Effector memory CD4-positive, alpha-beta T cell (primary cell): ENCODE results near the gene URGCP.

ENCODE experiments used
- DNase-seq, 3 donors: peaks; one replicate each; pipeline ENCODE4 v3.0.0-alpha.2; 2020
- H3K27ac ChIP-seq: 2 replicates; pipeline ENCODE4 v1.7.0; 2013; ENCODE audit warnings: mild to moderate bottlenecking, low read length, moderate library complexity; ENCODE audit not compliant: insufficient read depth, poor library complexity, severe bottlenecking
- H3K27me3 ChIP-seq: replicated peaks from 2 replicates; pipeline ENCODE4 v1.7.0; 2013; ENCODE audit warnings: mild to moderate bottlenecking, low read length; ENCODE audit not compliant: insufficient read depth, control insufficient read depth, poor library complexity, severe bottlenecking
- H3K36me3 ChIP-seq: 2 replicates; pipeline ENCODE4 v1.7.0; 2013; ENCODE audit warnings: mild to moderate bottlenecking, low read length, moderate library complexity; ENCODE audit not compliant: control insufficient read depth, insufficient read depth
- H3K4me1 ChIP-seq: 2 replicates; pipeline ENCODE4 v1.7.0; 2013; ENCODE audit warnings: low read length, mild to moderate bottlenecking; ENCODE audit not compliant: control insufficient read depth, insufficient read depth, poor library complexity, severe bottlenecking
- H3K4me3 ChIP-seq: 2 replicates; pipeline ENCODE4 v1.7.0; 2013; ENCODE audit warnings: low read length, low read depth, mild to moderate bottlenecking; ENCODE audit not compliant: insufficient read depth, poor library complexity, severe bottlenecking
- H3K9me3 ChIP-seq: 2 replicates; pipeline ENCODE4 v1.7.0; 2013; ENCODE audit warnings: mild to moderate bottlenecking, low read length, moderate library complexity; ENCODE audit not compliant: control insufficient read depth

The URGCP gene

DNA sequence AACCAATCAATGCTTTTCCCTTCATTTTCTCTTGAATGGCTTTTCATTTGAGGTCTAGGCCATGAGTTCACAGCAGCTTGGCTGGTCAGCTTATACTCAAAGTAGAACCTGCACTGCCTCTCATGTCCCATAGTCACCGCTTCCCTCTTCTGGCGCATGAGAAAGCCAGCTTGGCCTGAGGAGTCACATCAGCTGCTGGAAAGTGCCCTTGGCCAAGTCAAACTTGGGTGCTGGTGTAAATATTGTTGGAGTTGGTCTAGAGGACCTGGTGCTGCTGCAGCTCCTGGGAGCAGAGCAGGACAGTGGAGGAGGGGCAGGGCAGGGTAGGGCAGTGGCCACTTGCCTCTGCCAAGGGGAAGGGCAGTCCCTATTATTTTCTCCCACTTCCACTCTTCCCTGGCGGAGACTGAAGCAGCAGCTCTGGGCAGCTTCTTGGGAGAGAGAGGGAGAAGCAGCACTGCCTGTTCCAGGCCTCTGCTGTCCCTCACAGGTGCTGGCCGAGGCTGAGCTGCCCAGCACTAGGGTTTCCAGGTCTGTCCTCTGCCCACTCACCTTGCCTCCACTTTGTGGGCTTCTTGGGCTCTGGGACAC, 32.6 kb upstream of the URGCP start:
- Histone ChIP-seq H3K9me3 (no peaks in the 10 kb centered on the region), H3K27me3 (no peaks in the 10 kb centered on the region), H3K4me3 (no peak overlapping the region), H3K4me1 (no peaks in the 10 kb centered on the region), H3K27ac (no peak overlapping the region), H3K36me3 (no peaks in the 10 kb centered on the region)
- no peak for DNase-seq

DNA sequence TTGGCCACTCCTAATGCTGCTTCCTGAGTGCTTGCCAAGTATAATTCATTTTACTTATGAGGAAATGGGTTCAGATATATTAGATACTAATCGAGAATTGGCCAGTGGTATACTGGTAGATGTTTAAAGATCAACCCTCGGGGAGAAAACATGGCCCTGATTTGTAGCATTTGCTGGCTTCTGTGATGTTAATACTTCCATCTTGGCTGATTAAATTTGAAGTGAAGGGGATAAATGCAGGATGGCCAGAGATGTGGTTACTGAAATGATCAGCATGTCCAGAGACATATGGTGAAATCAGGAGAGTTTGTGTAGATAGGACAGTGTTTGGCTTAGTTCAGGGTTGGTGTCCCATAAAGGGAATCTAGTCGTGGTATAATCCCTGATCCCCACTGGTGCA, 31.0 kb upstream of the URGCP start:
- Histone ChIP-seq H3K27me3 (no peaks in the 10 kb centered on the region), H3K36me3 (no peaks in the 10 kb centered on the region), H3K4me3 (no peak overlapping the region), H3K9me3 (no peaks in the 10 kb centered on the region), H3K27ac (no peak overlapping the region), H3K4me1 (no peaks in the 10 kb centered on the region)
- no peak for DNase-seq

DNA sequence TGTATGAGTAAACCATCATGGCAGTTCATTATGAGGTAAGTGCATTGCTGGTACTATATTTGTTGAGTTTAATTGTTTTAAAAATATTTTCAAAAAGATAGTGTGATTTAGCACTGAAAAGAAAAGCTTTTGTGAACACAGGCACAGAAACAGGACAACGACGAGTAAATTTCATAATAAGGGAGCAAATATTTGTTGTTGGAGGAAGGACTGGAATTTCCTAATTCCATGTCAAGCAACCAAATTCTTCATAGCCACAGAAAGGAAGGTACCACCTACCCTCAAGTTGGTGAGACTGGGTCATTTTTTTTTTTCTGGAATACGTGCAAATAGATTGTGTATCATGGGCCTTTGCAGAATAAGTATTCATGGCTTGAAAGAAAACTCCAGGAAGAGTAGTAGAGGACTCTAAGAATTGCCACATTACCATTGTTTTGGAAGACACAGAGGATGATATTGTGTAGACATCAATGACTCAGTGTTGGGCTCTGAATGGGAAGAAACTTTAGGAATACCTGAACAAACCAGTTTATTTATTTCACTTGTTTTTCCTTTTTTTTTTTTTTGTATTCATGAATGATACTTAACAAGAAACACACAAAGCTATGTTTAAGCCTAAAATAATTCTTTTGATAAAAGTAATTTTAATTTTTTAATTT, 27.6 kb upstream of the URGCP start:
- no peaks in the 10 kb centered on the region for H3K27me3 ChIP-seq
- H3K36me3 ChIP-seq: no peaks in the 10 kb centered on the region
- H3K4me1 ChIP-seq: no peaks in the 10 kb centered on the region
- no peak overlapping the region for H3K27ac ChIP-seq
- DNase-seq: no peak
- H3K9me3 ChIP-seq: no peaks in the 10 kb centered on the region
- H3K4me3 ChIP-seq: no peak overlapping the region

DNA sequence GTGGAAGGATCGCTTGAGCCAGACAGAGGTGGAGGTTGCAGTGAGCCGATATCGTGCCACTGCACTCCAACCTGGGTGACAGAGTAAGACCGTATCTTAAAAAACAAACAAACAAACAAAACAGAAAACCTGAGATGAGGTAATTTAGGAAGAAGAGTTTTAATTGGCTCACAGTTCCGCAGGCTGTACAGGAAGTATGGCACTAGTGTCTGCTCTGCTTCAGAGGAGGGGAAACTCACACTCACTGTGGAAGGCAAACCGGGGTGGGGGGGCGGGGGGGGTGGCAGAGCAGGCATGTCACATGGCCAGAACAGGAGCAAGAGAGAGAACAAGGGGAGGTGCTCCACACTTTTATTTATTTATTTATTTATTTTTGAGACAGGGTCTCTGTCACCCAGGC, 24.9 kb upstream of the URGCP start:
- Histone ChIP-seq H3K27ac (no peak overlapping the region), H3K9me3 (no peaks in the 10 kb centered on the region), H3K36me3 (no peaks in the 10 kb centered on the region), H3K4me3 (no peak overlapping the region), H3K27me3 (no peaks in the 10 kb centered on the region), H3K4me1 (no peaks in the 10 kb centered on the region)
- DNase-seq: no peak

DNA sequence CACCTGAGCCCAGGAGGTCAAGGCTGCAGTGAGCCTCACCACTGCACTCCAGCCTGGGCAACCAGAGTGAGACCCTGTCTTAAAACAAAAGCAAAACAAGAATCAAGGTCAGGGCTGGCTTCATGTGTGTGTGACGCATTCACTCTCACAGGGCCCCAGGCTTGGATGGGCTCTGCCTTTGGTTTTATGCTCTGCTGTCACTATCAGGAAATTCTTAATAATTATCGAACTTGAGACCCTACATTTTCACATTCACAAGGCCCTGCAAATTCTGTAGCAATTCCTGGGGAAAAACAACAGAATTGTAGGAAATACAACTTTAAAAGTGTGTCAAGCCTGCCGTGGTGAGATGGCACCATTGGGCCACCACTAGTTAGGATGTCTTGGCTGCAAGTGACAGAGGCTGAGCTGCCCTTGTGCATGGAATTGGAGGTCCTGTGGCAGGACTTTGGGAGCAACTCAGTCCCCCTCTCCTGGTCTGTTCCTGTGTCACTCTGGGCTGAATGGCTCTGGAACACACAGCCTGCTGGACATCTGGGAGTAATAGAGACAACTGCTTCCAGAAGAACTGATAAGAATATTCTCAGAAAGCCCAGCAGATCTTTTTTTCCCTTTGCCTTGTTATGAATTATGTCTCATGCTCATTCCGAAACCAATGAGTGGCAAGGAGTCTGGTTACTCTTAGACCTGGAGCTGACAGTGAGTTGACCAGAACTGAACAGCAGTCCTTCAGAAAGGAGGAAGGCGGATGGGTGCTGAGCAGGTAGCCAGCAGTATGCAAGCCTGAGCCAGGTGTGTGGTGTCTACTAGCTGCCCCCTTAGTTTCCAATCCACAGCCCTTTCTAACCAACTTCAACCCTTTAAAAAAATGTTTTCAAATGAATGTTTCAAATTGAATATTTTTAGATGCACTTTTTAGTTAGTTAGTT, 23.4 kb upstream of the URGCP start:
- no peaks in the 10 kb centered on the region for H3K36me3 ChIP-seq
- no peaks in the 10 kb centered on the region for H3K27me3 ChIP-seq
- no peak overlapping the region for H3K4me3 ChIP-seq
- DNase-seq: no peak
- H3K4me1 ChIP-seq: peaks cover 4% of the 10 kb centered on the region
- H3K9me3 ChIP-seq: no peaks in the 10 kb centered on the region
- H3K27ac ChIP-seq: no peak overlapping the region

DNA sequence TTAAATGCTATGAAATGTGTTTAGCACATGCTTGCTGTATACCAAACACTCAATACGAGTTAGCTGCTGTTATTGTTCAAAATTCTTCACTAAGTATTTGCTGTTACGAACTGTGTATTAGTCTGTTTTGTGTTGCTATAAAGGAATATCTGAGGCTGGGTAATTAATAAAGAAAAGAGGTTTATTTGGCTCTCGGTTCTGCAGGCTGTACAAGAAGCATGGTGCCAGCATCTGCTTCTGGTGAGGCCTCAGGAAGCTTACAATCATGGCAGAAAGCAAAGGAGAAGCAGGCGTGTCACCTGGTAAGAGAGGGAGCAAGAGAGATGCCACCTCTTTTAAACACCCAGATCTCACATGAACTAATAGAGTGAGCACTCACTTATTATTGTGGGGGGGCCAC, 21.4 kb upstream of the URGCP start:
- DNase-seq: no peak
- H3K27ac ChIP-seq: no peak overlapping the region
- no peaks in the 10 kb centered on the region for H3K27me3 ChIP-seq
- no peaks in the 10 kb centered on the region for H3K9me3 ChIP-seq
- peaks cover 4% of the 10 kb centered on the region for H3K4me1 ChIP-seq
- H3K4me3 ChIP-seq: no peak overlapping the region
- H3K36me3 ChIP-seq: no peaks in the 10 kb centered on the region

DNA sequence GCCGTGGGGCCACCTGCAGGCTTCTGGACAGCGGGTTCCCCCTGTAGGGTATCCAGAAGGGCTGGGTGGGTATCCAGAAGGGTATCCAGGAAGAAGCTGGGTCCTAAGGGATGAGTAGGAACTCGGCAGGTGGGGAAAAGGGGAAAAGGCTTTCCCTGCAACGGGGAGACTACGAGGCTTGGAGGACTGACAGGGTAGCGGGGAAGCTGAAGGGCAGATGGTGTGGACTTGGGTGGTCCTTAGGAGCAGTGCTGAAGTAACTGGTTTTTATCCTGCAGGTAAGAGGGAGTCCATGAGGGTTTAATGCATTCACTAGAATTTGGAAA, 20.4 kb upstream of the URGCP start:
- Histone ChIP-seq H3K27me3 (no peaks in the 10 kb centered on the region), H3K4me3 (peak overlapping the region; percentile 55), H3K27ac (peak overlapping the region; percentile 85), H3K9me3 (no peaks in the 10 kb centered on the region), H3K36me3 (no peaks in the 10 kb centered on the region), H3K4me1 (peaks cover 4% of the 10 kb centered on the region)
- no peak for DNase-seq

DNA sequence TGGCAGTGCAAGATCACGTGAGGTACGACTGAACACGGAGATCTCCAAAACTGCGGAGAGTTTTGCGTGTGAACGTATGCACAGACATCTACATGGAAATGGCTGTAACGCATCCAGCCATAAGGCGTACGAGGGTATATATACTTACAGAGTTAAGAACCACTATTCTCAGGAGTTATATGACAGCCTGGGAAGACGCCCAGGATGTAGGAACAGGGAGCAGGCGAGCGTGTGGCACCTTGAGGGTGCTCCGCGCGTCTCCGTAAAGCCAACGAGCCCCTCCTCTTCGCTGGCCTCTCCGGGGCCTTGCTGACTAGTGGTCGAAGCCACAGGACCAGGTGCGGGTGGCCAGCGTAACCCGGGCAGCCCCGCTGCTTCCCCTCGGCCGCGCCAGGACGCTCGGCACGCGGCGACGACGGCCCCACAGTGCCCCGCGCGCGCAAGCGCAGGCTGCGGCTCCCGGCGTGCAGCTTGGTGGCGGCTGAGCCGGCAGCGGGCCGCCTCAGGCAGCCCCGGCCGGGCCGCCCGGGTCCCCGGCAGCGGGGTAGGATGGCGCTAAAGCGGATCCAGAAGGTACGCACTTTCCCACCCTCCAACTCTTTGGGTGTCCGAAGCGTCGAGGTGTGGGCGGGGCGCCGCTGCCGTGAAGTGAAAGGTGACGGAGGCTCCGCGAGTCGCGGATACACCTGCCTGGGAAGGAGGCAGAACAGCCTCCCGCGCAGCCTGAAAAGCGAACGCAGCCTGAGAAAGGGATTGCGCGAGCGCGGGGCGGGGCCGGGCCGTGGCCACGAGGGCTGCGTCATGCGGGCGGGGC, 19.8 kb upstream of the URGCP start, which contains the start of gene UBE2D4:
Gene UBE2D4 (plus strand): TSS at position 453 of the 814 bp plus-strand sequence. CDS start 97 bp downstream, at position 550.
- H3K27ac ChIP-seq: peak within 1 kb of the TSS; percentile 85
- peak within 1 kb of the TSS; percentile 55 for H3K4me3 ChIP-seq

DNA sequence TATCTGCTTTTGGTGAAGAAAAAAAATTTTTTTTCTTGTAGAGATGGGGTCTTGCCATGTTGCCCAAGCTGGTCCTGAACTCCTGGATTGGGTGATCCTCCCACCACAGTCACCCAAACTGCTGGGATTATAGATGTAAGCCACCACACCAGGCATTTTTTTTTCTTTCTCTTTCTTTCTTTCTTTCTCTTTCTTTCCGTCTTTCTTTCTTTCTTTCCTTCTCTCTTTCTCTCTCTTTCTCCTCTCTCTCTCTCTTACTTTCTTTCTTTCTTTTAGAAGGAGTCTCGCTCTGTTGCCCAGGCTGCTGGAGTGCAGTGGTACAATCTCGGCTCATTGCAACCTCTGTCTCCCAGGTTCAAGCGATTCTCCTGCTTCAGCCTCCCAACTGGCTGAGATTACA, 16.3 kb upstream of the URGCP start:
- no peak overlapping the region for H3K4me3 ChIP-seq
- H3K9me3 ChIP-seq: no peaks in the 10 kb centered on the region
- no peaks in the 10 kb centered on the region for H3K27me3 ChIP-seq
- peaks cover 4% of the 10 kb centered on the region for H3K4me1 ChIP-seq
- DNase-seq: no peak
- H3K36me3 ChIP-seq: no peaks in the 10 kb centered on the region
- no peak overlapping the region for H3K27ac ChIP-seq

More for the DNA sequence above, 19.8 kb upstream of the URGCP start, which contains the start of gene UBE2D4:
- H3K36me3 ChIP-seq: no peaks in the 10 kb centered on the region
- no peaks in the 10 kb centered on the region for H3K9me3 ChIP-seq
- peaks cover 4% of the 10 kb centered on the region for H3K4me1 ChIP-seq
- DNase-seq: peak; percentile 70 to 81 (median 79)
- no peaks in the 10 kb centered on the region for H3K27me3 ChIP-seq
